Naive thymus-derived CD4-positive, alpha-beta T cell (primary cell): ENCODE measurements around the gene LIMS2. TPM values are rescaled to one million over a fixed set of nuclear protein-coding genes. Genes with fewer than 3 reads are reported as not detected.

ENCODE experiments used
- ATAC-seq: fragments of 150-1000 bp; cut with Tn5 transposase; 2 replicates; pipeline ENCODE4 v1.10.0; 2021; ENCODE audit warnings: mild to moderate bottlenecking, moderate library complexity
- CTCF ChIA-PET: fragments of 350-600 bp; sonication (Branson Sonifier 250); formaldehyde crosslinking; loops from one replicate; lab custom pipeline; 2021; ENCODE audit warnings: antibody characterized with exemption; lab: Charles Lee
- POLR2A ChIA-PET: fragments of 350-600 bp; sonication (Branson Sonifier 250); formaldehyde crosslinking; loops from one replicate; lab custom pipeline; 2021; ENCODE audit warnings: antibody characterized with exemption, inconsistent platforms; lab: Charles Lee
- DNase-seq, 9 donors: peaks; one replicate each; pipeline versions ENCODE4 v3.0.0 to v3.0.0-alpha.2; 2020 to 2022; ENCODE audit warnings: mixed read lengths in 1 of 9
- H3K27ac ChIP-seq: one replicate; pipeline ENCODE4 v1.7.0; 2013; ENCODE audit warnings: mild to moderate bottlenecking, low read depth, low read length, moderate library complexity
- H3K27me3 ChIP-seq, 2 donors: one replicate each; pipeline ENCODE4 v1.7.0; 2013; ENCODE audit warnings: low read length in 2 of 2, mild to moderate bottlenecking in 2 of 2, moderate library complexity in 2 of 2; ENCODE audit not compliant: control insufficient read depth in 2 of 2, insufficient read depth in 2 of 2
- H3K36me3 ChIP-seq, 3 experiments: 1 replicate in 2 of 3; 2 replicates in 1 of 3; pipeline ENCODE4 v1.7.0; 2013; ENCODE audit warnings: low read length in 3 of 3, mild to moderate bottlenecking in 3 of 3, moderate library complexity in 1 of 3; ENCODE audit not compliant: insufficient read depth in 3 of 3, control insufficient read depth in 2 of 3
- H3K4me1 ChIP-seq, 2 donors: one replicate each; pipeline ENCODE4 v1.7.0; 2013; ENCODE audit warnings: low read length in 2 of 2, mild to moderate bottlenecking in 2 of 2, moderate library complexity in 1 of 2; ENCODE audit not compliant: control insufficient read depth in 2 of 2, insufficient read depth in 2 of 2
- H3K4me3 ChIP-seq: 2 replicates; pipeline ENCODE4 v1.7.0; 2013; ENCODE audit warnings: mild to moderate bottlenecking, low read length
- H3K9me3 ChIP-seq, 3 experiments: 1 replicate in 2 of 3; 2 replicates in 1 of 3; pipeline ENCODE4 v1.7.0; 2013; ENCODE audit warnings: low read length in 3 of 3; ENCODE audit not compliant: control insufficient read depth in 2 of 3
- H3K27ac Mint-ChIP-seq, 9 donors: one replicate each; pipeline ENCODE4 v1.8.0; 2020 to 2022; ENCODE audit warnings: mixed read lengths in 9 of 9, mild to moderate bottlenecking in 8 of 9, moderate library complexity in 5 of 9, inconsistent platforms in 2 of 9
- H3K27me3 Mint-ChIP-seq, 5 donors: one replicate each; pipeline ENCODE4 v1.8.0; 2021 to 2022; ENCODE audit warnings: mixed read lengths in 5 of 5, mild to moderate bottlenecking in 1 of 5
- H3K36me3 Mint-ChIP-seq, 5 donors: one replicate each; pipeline ENCODE4 v1.8.0; 2020 to 2022; ENCODE audit warnings: mixed read lengths in 5 of 5, mild to moderate bottlenecking in 3 of 5, inconsistent platforms in 1 of 5
- H3K4me1 Mint-ChIP-seq, 7 donors: one replicate each; pipeline ENCODE4 v1.8.0; 2020 to 2022; ENCODE audit warnings: mixed read lengths in 7 of 7, mild to moderate bottlenecking in 3 of 7, inconsistent platforms in 1 of 7
- H3K4me3 Mint-ChIP-seq, 10 donors: one replicate each; pipeline ENCODE4 v1.8.0; 2020 to 2022; ENCODE audit warnings: mild to moderate bottlenecking in 10 of 10, mixed read lengths in 10 of 10, moderate library complexity in 6 of 10, inconsistent platforms in 2 of 10
- H3K9me3 Mint-ChIP-seq, 11 donors: one replicate each; pipeline ENCODE4 v1.8.0; 2020 to 2022; ENCODE audit warnings: mixed read lengths in 11 of 11, mild to moderate bottlenecking in 4 of 11, inconsistent platforms in 1 of 11, moderate library complexity in 1 of 11
- intact Hi-C, 2 donors: fragments of 100-400 bp; cut with micrococcal nuclease; formaldehyde crosslinking; loops; one replicate each; pipeline ENCODE4 v1.15.1; 2023
- polyA plus RNA-seq, 2 donors: library from polyadenylated mRNA; unstranded; fragments of 300-500 nt; fragmentation: Illumina TruSeq; gene quantifications; one replicate each; pipeline ENCODE4 v1.2.3, GENCODE V29; 2021
- total RNA-seq, 6 experiments: library from RNA in 5 of 6; stranded (reverse) in 5 of 6; gene quantifications; 1 replicate in 5 of 6; 2 replicates in 1 of 6; pipeline ENCODE4 v1.2.3 and lab custom pipeline; 2021 to 2026

Gene LIMS2
- total and polyA plus RNA-seq, 7 experiments from 2014 or later: 5.3 to 27.0 (median 11.0) TPM

DNA sequence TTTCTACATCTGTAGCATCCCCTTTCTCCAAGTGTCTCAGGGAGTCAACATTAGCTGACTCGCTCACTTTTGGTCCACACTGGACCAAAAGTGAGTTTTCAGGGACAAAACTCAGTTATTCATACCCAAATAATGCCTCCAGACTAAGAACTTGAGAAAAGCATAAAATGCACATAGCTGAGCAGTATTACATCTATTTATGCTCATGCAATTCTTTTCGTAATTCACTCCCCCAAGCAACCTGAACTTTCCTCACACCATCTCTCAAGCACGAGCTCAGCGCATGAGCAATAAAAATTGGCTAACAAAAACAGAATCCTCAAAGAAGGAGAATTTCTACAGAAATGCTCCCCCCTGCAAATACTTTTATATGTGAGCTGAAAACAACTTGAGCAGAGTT is 42.9 kb upstream of the LIMS2 start:
- Mint-ChIP-seq H3K36me3 (peaks cover 16 to 57% (median 22%) of the 10 kb centered on the region in 5 donors), H3K4me1 (peaks cover 0 to 12% (median 0%) of the 10 kb centered on the region in 7 donors), H3K27me3 (no peaks in the 10 kb centered on the region), H3K4me3 (no peak overlapping the region), H3K9me3 (no peaks in the 10 kb centered on the region), H3K27ac (no peak overlapping the region)
- no peak for ATAC-seq
- no peaks in the 10 kb centered on the region for H3K9me3 ChIP-seq
- POLR2A ChIA-PET: interaction anchor here (1.1 kb wide), 2 partner anchors 16 kb away, joined by 3 to 5 read pairs; no protein-coding TSS in a partner anchor
- peaks cover 0 to 52% (median 14%) of the 10 kb centered on the region in 3 experiments for H3K36me3 ChIP-seq
- H3K27ac ChIP-seq: no peak overlapping the region
- CTCF ChIA-PET: no interaction called here
- no peak for DNase-seq
- no peaks in the 10 kb centered on the region for H3K27me3 ChIP-seq
- no peak overlapping the region for H3K4me3 ChIP-seq
- H3K4me1 ChIP-seq: no peaks in the 10 kb centered on the region
- intact Hi-C loops: no loop called here

GRCh38 chr2:127715778-127716449 is 40.6 kb upstream of the LIMS2 start:
- peaks cover 0 to 41% (median 14%) of the 10 kb centered on the region in 3 experiments for H3K36me3 ChIP-seq
- Mint-ChIP-seq H3K36me3 (peaks cover 2 to 43% (median 13%) of the 10 kb centered on the region in 5 donors), H3K4me1 (peaks cover 0 to 10% (median 0%) of the 10 kb centered on the region in 7 donors), H3K27ac (peak overlapping the region in 3 of 9 donors; percentile 12 to 62 (median 38)), H3K9me3 (peaks cover 0 to under 1% (median 0%) of the 10 kb centered on the region in 11 donors), H3K27me3 (no peaks in the 10 kb centered on the region), H3K4me3 (no peak overlapping the region)
- H3K27me3 ChIP-seq: no peaks in the 10 kb centered on the region
- intact Hi-C loops: no loop called here
- H3K4me3 ChIP-seq: no peak overlapping the region
- DNase-seq (no peak), ATAC-seq (no peak)
- ChIA-PET CTCF (interaction anchor here (0.6 kb wide), 1 partner anchor 39 kb away, joined by 3 read pairs; no protein-coding TSS in a partner anchor), POLR2A (no interaction called here)
- no peak overlapping the region for H3K27ac ChIP-seq
- no peaks in the 10 kb centered on the region for H3K4me1 ChIP-seq
- H3K9me3 ChIP-seq: no peaks in the 10 kb centered on the region

DNA sequence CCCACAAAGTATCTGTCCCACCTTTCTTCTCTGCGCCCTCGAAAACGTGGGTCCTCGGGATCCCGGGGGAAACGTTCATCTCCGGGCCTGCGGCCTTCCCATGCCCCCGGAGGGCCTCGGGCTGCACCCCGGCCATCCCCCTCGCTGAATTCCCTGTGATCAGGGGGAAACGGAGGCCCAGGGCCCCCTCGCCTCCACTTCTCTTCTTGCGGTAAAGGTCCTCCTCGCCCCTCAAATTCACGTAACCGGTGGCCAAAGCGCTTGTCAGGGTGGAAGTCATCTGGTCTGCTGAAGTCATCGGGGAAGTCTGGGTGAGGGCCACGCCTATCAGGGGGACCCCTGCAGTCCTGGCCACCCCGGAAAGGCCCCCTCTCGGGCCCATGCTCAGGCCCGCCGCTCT is 38.2 kb upstream of the LIMS2 start:
- no peaks in the 10 kb centered on the region for H3K9me3 ChIP-seq
- intact Hi-C loops: no loop called here
- peaks cover 0 to 41% (median 5%) of the 10 kb centered on the region in 3 experiments for H3K36me3 ChIP-seq
- H3K4me3 ChIP-seq: no peak overlapping the region
- no peak for ATAC-seq
- H3K27ac Mint-ChIP-seq: no peak overlapping the region
- peaks cover 3 to 42% (median 15%) of the 10 kb centered on the region in 5 donors for H3K36me3 Mint-ChIP-seq
- H3K27ac ChIP-seq: no peak overlapping the region
- peaks cover 0 to 9% (median 0%) of the 10 kb centered on the region in 7 donors for H3K4me1 Mint-ChIP-seq
- H3K4me1 ChIP-seq: no peaks in the 10 kb centered on the region
- no peak for DNase-seq
- POLR2A ChIA-PET: interaction anchor here (1.0 to 1.7 kb wide), 2 partner anchors 10 to 12 kb away, joined by 3 to 5 read pairs; partner anchors contain the start of gene SFT2D3
- CTCF ChIA-PET: no interaction called here
- H3K4me3 Mint-ChIP-seq: no peak overlapping the region
- H3K27me3 Mint-ChIP-seq: no peaks in the 10 kb centered on the region
- peaks cover 0 to 2% (median 0%) of the 10 kb centered on the region in 11 donors for H3K9me3 Mint-ChIP-seq
- H3K27me3 ChIP-seq: no peaks in the 10 kb centered on the region

DNA sequence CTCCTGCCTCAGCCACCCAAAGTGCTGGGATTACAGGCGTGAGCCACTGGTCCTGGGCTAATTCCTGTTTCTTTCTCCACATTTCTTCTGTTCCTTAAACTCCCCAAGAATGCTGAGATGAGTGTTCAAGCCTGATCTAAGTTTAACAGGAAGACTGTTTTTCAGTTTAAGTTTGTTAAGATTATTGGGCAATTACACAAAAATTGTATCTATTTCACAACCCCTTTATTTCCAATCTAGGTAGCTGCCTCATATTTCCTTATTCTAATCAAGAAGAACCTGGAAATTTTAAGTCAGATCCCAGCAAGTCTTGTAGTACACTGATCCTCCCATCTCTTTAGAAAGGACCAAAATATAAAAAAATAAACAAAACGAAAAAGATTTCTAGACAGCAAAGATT is 37.7 kb upstream of the LIMS2 start:
- ChIA-PET POLR2A (interaction anchor here (0.9 kb wide), 1 partner anchor 12 kb away, joined by 4 read pairs; the partner anchor contains the start of gene SFT2D3), CTCF (no interaction called here)
- Mint-ChIP-seq H3K36me3 (peaks cover 3 to 41% (median 13%) of the 10 kb centered on the region in 5 donors), H3K27me3 (no peaks in the 10 kb centered on the region), H3K9me3 (peaks cover 0 to 2% (median 0%) of the 10 kb centered on the region in 11 donors), H3K4me3 (no peak overlapping the region), H3K4me1 (peaks cover 0 to 4% (median 0%) of the 10 kb centered on the region in 7 donors), H3K27ac (peak overlapping the region in 3 of 9 donors; percentile 62 to 69 (median 65))
- intact Hi-C loops: no loop called here
- peaks cover 0 to 47% (median 5%) of the 10 kb centered on the region in 3 experiments for H3K36me3 ChIP-seq
- H3K4me3 ChIP-seq: no peak overlapping the region
- DNase-seq (no peak), ATAC-seq (no peak)
- H3K4me1 ChIP-seq: no peaks in the 10 kb centered on the region
- H3K27me3 ChIP-seq: no peaks in the 10 kb centered on the region
- H3K27ac ChIP-seq: no peak overlapping the region
- no peaks in the 10 kb centered on the region for H3K9me3 ChIP-seq

DNA sequence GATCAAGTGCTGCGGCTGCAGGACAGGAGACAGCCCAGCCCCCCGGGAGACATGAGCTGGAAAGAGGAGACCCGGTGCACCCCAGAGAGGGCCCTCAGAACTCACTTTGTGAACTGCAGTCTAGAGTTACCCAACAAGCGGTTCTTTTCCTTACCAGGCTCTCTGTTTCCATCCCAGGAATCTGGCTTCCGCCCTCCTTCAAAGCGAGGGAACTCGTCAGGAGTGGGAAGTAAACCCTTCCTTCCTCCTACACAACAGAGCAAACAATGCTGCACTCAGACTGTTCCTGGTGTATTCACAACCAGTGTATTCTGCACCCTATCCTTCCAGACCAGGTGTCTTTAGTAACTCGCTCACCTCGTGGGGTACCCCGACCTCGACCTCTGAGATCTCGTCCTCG is 34.0 kb upstream of the LIMS2 start:
- no peaks in the 10 kb centered on the region for H3K9me3 ChIP-seq
- H3K4me3 ChIP-seq: no peak overlapping the region
- ATAC-seq: no peak
- peaks cover 0 to 6% of the 10 kb centered on the region in 2 donors for H3K4me1 ChIP-seq
- no peaks in the 10 kb centered on the region for H3K27me3 ChIP-seq
- CTCF ChIA-PET: no interaction called here
- H3K27me3 Mint-ChIP-seq: no peaks in the 10 kb centered on the region
- H3K9me3 Mint-ChIP-seq: peaks cover 0 to 2% (median 0%) of the 10 kb centered on the region in 11 donors
- H3K36me3 Mint-ChIP-seq: peaks cover 0 to 54% (median 23%) of the 10 kb centered on the region in 5 donors
- peak overlapping the region in 2 of 9 donors; percentile 12 to 67 for H3K27ac Mint-ChIP-seq
- peaks cover 3 to 60% (median 5%) of the 10 kb centered on the region in 3 experiments for H3K36me3 ChIP-seq
- intact Hi-C loops: loop anchor here (10.0 kb wide), 5 partner anchors 175 to 1055 kb away; partner anchors contain the start of genes AMMECR1L (in 1 of the 2), ERCC3 (in 1 of the 2), GYPC (in 1 of the 2) and MAP3K2 (in 1 of the 2)
- H3K4me3 Mint-ChIP-seq: no peak overlapping the region
- peaks cover 9 to 24% (median 18%) of the 10 kb centered on the region in 7 donors for H3K4me1 Mint-ChIP-seq
- no peak for DNase-seq
- H3K27ac ChIP-seq: no peak overlapping the region
- POLR2A ChIA-PET: interaction anchor here (2.1 kb wide), 1 partner anchor 8 kb away, joined by 14 read pairs; the partner anchor contains the start of gene SFT2D3

DNA sequence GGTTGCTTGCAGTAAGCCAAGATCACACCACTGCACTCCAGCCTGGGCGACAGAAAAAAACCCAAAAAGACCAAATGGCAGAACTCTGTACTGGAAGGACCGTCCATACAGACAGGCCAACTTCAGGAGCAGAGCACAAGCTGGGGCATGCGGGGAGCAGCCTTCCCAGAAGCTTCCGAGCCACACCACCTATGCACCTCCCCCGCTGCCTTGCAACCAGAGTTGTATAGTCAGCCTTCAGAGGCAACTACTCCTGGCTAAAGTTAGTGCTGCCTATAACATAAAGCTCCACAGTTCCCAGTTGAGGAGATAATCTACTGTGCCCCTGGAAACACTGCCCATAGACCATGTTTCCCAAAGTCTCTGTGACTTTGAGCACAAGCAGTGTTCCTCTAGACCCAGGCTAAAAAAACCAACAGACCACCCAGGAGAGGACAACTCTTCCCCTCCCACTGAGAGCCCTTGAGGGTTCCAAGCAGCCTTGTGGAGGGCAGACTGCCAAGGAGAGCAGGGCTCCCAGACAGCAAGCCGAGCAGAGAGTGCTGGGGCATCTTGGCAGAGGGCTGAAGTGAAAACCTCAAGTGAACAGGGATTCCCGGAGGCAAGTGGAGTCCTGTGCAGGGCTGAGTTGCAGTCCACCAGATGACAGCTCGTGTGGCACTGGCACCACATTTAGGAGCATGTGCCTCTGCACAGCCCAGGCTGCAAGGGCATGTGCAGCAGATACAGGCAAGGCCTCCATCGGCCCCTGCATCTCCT is 32.7 kb upstream of the LIMS2 start:
- no peaks in the 10 kb centered on the region for H3K27me3 ChIP-seq
- H3K9me3 ChIP-seq: no peaks in the 10 kb centered on the region
- ChIA-PET CTCF (interaction anchor here (1.2 kb wide), 1 partner anchor 12 kb away, joined by 3 read pairs; no protein-coding TSS in a partner anchor), POLR2A (no interaction called here)
- Mint-ChIP-seq H3K9me3 (peaks cover 0 to 2% (median 0%) of the 10 kb centered on the region in 11 donors), H3K4me1 (peaks cover 11 to 34% (median 25%) of the 10 kb centered on the region in 7 donors), H3K27me3 (no peaks in the 10 kb centered on the region), H3K4me3 (no peak overlapping the region), H3K36me3 (peaks cover 0 to 48% (median 25%) of the 10 kb centered on the region in 5 donors), H3K27ac (peak overlapping the region in 3 of 9 donors; percentile 9 to 54 (median 36))
- peaks cover 5 to 17% of the 10 kb centered on the region in 2 donors for H3K4me1 ChIP-seq
- peaks cover 3 to 52% (median 5%) of the 10 kb centered on the region in 3 experiments for H3K36me3 ChIP-seq
- DNase-seq (no peak), ATAC-seq (no peak)
- intact Hi-C loops: loop anchor here (10.0 kb wide), 5 partner anchors 177 to 1053 kb away; partner anchors contain the start of genes AMMECR1L (in 1 of the 2), ERCC3 (in 1 of the 2), GYPC (in 1 of the 2) and MAP3K2 (in 1 of the 2)
- no peak overlapping the region for H3K27ac ChIP-seq
- H3K4me3 ChIP-seq: no peak overlapping the region
